Measurements from ENCODE around the gene USP40.

USP40 gene

GRCh38 chr2:233455491-233455890 is 111.1 kb downstream of the USP40 start:
- no peak for DNase-seq

DNA sequence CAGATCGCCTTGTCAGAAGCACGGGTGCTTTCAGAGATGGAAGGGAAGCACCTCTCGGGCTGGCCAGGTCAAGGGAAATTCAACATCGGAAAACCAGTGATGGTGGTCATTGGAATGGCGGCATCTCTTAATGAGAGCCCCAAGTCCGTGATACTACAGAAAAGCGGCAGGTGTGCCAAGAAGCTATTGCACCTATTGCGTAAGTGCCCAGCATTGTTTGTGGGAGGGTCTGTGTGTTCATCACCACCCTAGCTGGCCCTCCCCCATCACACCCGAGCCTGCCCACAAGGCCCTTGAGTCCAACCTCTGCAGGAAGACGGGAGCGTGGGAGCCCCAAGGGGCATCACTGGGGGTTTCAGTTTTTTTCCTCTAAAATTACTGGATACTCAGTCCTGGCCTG is 111.6 kb downstream of the USP40 start:
- no peak for DNase-seq

GRCh38 chr2:233453916-233454315 is 112.7 kb downstream of the USP40 start:
- DNase-seq = no peak

DNA sequence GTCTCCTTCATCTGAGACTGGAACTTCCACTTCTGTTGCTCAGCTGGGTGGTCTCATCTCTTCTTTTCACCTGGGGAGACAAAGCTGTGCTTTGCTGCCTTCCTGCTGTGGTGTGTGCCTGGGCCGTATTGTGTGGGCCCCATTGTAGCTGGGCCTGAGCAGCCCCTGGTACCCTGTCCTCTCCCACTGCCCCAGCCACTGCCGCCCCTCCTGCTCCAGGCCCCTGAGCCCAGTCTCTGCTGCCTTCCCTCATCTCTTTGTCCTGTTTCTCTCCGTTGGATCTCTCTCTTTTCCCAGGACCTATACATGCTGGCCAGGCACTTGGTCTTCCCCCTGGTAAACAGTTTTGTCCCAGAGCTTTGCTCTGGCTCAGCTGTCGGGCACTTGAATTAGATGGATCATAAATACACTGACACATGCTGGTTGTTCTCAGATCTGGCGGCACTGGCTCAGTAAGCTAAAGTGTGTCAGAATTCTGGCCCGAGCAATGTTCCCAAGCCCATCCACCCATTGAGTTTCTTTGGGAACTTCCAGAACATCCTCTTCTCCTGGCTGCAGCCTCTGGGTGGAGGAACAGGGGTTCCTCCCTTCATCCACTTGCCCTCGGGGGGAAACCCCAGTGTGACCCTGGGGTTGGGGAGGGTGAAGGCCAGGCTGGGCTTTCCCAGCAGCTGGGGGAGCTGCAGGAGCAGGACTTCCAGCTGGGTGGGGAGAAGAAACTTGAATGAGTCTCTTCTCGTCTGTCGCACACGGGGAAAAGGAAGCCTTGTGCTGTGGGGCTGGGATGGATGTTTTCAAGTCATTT is 113.3 kb downstream of the USP40 start:
- DNase-seq = no peak

DNA sequence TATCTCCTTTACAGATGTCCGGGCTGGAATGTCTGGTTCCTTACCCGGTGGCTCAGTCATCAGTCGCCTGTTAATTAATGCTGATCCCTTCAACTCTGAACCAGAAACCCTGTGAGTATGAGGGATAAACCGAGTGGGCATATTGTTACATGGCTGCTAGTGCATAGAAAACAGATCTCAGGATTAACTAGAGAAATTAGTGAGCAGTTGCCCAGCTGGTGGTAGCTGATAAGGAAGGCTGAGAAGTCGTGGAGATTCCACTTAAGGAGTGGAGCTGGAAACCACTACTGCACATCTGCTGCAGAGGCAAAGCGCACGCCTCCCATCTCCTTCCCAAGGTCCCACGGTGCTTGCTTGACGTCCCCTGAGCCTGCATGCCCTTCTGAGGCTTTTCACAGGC is 114.6 kb downstream of the USP40 start:
- peak; percentile 39 for DNase-seq

DNA sequence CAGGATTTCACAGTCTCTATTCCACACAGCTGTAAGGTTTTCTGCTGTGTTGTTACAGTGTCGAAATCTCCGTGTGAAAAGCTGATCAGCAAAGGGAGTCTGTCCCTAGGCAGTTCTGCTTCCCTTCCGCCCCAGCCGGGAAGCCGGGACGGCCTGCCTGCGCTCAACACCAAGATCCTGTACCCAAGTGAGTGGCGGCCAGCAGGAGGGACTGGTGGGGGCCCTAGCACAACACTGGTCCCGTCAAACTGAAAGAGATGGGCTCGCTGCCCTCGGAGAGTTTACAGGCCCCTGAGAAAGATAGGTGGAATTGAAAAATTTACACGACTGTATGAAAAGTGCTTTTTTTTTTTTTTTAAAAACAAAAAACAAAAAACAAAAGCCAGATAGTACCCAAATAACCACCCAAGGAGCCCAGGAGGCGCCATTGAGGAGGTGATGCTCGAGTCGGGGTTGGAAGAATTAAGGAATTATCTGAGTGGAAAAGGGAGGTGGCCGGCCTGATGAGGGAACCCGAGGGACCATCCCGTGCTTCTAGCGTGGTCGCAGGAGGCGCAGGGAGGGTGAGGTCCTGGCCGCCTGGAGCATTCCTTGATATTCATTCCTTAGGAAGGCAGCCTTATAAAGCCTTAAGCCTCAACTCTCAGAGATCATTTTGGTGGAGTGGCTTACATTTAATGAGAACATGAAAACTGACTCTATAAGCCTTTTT is 115.6 kb downstream of the USP40 start:
- no peak for DNase-seq

DNA sequence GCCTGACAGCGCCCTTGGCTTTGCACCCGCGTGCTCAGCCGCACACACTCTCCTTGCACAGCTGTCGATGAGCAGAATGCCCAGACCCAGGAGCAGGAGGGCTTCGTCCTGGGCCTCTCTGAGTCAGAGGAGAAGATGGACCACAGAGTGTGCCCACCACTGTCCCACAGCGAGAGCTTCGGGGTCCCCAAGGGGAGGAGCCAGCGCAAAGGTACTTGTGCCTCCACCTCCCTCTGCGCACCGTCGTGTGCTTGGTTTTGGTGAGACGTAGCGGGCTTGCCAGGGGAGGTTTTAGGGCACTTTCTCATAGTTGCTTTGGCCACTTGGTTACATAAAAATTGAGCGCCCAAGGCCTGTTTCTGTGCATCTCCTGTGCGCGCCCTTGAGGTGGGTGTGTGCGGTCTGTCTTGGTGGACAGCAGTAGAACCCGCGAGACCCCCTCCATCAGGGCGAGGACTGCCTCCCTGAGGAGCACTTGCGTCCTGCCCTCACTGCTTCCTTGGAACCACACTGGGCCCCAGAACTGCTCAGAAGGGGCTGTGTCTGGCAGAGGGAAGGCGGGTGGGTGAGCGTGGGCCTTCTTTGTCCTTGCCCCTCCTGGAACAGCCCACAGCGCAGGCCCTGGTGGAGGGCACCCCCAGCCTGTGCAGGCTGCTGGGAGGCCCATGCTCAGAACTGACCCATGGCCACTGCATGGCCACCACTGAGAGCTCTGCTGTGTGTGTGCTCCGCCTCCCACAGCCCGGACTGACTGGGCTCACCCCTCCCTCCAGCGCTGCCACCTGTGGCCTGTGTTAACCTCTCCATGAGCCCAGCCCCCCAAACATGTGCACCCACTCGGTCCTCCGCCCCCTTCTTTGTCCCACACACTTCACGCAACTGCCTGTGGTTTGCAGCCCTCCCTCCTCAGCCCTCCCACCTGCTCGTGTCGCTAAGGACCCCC is 116.4 kb downstream of the USP40 start:
- DNase-seq = no peak

- no peak for DNase-seq
These were observed 117.3 kb downstream of the USP40 start for GRCh38 chr2:233449081-233449901.

DNA sequence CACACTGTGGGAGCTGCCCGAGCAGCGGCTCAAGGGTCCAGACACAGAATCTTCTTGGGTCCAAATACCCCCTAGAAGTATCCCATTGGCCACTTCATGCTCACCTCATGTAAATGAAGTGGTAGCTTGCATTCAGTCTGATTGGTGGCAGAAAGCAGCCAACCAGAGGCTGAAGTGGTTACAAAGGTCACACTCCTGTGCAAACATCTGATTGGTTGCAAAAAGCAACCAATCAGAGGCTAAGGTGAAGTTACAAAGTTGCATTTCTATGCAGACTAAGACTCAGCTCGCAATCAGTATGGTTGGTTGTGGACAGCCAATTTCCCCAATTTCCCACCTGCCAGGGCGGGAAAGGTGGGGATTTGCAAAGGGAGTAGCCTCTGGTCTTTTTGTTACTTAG is 118.0 kb downstream of the USP40 start:
- DNase-seq = no peak

DNA sequence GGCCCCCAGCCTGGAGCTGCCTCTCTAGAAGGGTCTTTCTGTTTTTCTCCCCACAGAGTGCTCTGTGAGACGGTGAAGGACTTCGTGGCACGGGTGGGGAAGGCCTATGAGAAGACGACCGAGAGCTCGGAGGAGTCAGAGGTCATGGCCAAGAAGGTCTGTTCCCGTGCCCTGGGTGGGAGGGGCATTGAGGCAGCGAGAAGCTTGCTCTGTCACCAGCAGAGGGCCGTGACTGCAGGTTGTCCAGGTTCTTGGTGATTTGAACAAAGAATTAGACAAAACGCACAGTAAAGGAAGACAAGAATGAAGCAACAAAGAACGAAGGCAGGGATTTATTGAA is 118.4 kb downstream of the USP40 start:
- no peak for DNase-seq

- DNase-seq = no peak
These were observed 118.9 kb downstream of the USP40 start for GRCh38 chr2:233447506-233448219.

- DNase-seq = no peak
These were observed 119.8 kb downstream of the USP40 start for GRCh38 chr2:233446606-233447305.

- DNase-seq = no peak
These were observed 120.5 kb downstream of the USP40 start for GRCh38 chr2:233446121-233446520.

GRCh38 chr2:233445152-233445830 is 121.3 kb downstream of the USP40 start:
- no peak for DNase-seq

GRCh38 chr2:233444501-233444900 is 122.1 kb downstream of the USP40 start:
- DNase-seq = no peak

- no peak for DNase-seq
These were observed 122.9 kb downstream of the USP40 start for GRCh38 chr2:233443511-233444183.

DNA sequence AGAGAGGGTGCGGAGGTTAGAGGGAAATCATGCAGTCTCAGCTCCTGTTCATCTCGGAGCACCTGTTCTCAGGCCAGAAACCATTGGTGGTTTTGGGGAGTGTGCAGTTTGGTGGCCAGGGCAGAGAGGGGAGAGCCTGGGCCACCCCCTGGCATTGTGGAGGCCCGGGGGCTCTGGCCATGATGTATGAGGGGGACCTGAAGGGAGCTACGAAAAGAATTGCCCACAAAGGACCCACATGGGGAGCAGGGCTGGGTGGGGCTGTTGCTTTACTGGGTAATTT is 124.6 kb downstream of the USP40 start:
- no peak for DNase-seq

DNA sequence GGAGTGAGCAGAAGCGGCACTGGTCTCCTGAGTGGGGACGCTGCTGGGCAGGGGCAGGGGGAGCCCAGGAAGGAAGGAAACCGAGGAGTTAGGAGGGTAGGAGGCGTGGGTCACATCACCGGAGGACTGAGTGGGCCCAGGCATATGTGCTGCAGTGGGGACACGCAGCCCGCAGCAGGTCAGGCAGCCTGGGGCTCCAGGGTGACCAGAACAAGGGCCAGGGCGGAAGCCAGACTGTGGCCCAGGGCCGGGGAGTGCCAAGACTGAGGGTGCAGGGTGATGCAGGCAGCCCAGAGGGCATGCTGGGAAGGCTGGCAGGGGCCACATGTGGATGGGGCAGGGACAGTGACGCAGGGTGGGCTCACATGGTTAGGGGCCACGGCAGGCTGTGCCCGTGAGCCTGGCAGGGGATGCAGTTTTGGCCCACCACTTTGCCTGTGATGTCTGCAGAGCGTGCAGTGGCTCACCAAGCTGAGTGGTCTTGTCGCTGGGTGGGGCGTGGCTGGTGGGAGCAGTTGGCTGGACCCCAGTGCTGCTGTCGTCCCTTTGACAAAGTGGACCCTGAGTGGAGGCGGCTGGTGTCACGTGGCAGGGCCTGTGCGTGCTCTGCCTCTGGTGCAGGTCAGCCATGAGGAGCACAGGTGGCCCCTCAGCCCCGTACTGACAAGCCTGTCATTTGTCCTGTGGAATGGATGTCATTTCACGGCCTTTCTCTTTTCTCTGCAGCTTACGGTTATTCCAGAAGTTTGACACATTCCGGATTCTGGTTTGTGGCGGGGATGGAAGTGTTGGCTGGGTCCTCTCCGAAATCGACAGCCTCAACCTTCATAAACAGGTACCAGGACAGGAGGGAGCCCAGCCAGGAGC is 125.2 kb downstream of the USP40 start:
- DNase-seq = no peak

DNA sequence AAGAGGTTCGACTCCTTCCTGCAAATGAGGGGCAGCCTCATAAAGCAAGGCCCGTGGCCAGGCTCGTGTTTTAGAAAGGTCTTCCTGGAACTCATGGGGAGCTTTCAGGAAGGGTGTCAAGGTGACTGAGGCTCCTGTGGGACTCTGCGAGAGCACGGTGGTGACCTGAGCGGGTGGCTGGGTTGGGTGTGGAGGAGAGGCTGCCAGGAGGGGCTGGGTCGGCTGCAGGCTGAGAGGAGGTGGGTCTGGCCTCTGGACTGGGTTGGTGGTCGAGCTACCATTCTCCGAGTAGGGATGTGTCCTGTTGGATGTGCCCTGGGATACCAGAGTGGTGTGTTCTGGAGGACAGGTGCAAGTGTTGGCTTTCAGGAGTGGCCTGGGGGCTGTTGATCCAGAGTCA is 125.9 kb downstream of the USP40 start:
- no peak for DNase-seq
